ENCODE data around the gene CLIP1. TPM values are rescaled to one million over a fixed set of nuclear protein-coding genes. Genes with fewer than 3 reads are reported as not detected.
A peak's percentile ranks its signal among the peaks of the same experiment; 100 is the strongest.
"Not testable (repeated sequence)": the region's sequence is repeated elsewhere in the genome, so short reads cannot be mapped to it uniquely, and the experiment has no call there.

Gene CLIP1
- total RNA-seq, 1 donor from 2014 or later: 55.8 TPM

DNA sequence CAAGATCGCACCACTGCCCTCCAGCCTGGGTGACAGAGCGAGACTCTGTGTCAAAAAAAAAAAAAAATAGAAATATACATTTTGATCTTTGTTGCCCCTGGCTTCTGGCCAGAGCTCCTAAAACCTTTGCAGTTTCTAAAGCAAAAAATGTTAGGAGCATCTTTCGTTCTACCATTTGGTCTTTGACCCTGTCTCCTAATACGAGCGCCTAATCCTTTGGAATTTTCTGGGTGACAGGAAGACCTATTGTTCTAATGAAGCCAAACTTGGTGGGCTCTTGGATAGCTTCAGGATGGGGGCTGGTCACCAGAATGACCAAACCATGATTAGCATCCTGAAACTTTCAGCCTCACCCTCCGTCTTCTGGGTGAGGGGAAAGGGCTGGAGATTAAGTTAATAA is 32.3 kb upstream of the CLIP1 start:
- Mint-ChIP-seq H3K27ac (ENCODE audit: unreplicated experiment) (no peak overlapping the region), H3K36me3 (ENCODE audit: low read depth) (no peaks in the 10 kb centered on the region), H3K4me3 (no peak overlapping the region), H3K9me3 (no peaks in the 10 kb centered on the region), H3K27me3 (ENCODE audit: low read depth) (no peaks in the 10 kb centered on the region), H3K4me1 (peaks cover 11% of the 10 kb centered on the region)
- no peak for DNase-seq (ENCODE audit: low read depth, low spot score)
- TF ChIP-seq, protein P1, sequence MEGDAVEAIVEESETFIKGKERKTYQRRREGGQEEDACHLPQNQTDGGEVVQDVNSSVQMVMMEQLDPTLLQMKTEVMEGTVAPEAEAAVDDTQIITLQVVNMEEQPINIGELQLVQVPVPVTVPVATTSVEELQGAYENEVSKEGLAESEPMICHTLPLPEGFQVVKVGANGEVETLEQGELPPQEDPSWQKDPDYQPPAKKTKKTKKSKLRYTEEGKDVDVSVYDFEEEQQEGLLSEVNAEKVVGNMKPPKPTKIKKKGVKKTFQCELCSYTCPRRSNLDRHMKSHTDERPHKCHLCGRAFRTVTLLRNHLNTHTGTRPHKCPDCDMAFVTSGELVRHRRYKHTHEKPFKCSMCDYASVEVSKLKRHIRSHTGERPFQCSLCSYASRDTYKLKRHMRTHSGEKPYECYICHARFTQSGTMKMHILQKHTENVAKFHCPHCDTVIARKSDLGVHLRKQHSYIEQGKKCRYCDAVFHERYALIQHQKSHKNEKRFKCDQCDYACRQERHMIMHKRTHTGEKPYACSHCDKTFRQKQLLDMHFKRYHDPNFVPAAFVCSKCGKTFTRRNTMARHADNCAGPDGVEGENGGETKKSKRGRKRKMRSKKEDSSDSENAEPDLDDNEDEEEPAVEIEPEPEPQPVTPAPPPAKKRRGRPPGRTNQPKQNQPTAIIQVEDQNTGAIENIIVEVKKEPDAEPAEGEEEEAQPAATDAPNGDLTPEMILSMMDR (conservative IDR thresholded peaks at IDR 0.05): no peak

DNA sequence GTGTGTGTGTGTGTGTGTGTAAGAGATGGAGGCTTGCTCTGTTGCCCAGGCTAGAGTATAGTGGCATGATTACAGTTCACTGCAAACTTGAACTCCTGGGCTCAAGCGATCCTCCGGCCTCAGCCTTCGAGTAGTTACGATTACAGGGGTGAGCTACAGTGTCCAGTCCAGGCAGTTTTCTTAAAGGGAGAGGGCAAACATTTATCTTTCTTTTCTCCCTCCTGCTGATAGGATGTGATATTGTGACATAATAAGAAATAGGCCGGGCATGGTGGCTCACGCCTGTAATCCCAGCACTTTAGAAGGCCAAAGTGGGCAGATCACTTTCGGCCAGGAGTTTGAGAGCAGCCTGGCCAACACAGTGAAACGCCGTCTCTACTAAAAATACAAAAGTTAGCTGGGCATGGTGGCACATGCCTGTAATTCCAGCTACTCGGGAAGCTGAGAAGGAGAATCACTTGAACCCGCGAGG is 31.8 kb upstream of the CLIP1 start:
- peak overlapping the region; percentile 67 for H3K27ac Mint-ChIP-seq (ENCODE audit: unreplicated experiment)
- no peaks in the 10 kb centered on the region for H3K9me3 Mint-ChIP-seq
- no peak for DNase-seq (ENCODE audit: low read depth, low spot score)
- no peak overlapping the region for H3K4me3 Mint-ChIP-seq
- H3K36me3 Mint-ChIP-seq (ENCODE audit: low read depth): no peaks in the 10 kb centered on the region
- TF ChIP-seq, protein P1 (conservative IDR thresholded peaks at IDR 0.05): no peak
- peaks cover 11% of the 10 kb centered on the region for H3K4me1 Mint-ChIP-seq
- H3K27me3 Mint-ChIP-seq (ENCODE audit: low read depth): no peaks in the 10 kb centered on the region

DNA sequence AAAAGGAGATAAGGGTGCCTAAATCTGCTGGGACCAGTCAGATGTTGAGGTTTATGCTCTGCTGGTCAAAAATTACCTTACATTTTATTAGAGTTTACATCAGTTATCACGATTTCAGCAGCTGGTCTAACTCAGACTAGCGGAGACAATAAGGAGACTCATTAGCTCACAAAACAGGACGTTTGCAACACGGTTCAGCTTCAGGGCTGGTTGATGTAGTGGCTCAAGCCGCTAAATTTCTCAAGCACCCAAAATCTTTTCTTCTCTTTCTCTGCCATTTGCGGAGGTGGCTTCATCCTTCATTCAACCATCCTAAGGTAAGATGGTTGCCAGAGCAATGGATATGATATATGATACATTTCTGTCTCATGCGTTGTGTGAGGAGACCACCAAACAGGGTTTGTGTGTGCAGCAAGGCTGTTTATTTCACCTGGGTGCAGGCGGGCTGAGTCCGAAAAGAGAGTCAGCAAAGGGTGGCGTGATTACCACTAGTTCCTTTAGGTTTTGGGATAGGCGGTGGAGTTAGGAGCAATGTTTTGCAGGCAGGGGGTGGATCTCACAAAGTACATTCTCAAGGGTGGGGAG is 30.3 kb upstream of the CLIP1 start:
- Mint-ChIP-seq H3K27me3 (ENCODE audit: low read depth) (no peaks in the 10 kb centered on the region), H3K36me3 (ENCODE audit: low read depth) (no peaks in the 10 kb centered on the region), H3K9me3 (no peaks in the 10 kb centered on the region), H3K4me1 (peaks cover 11% of the 10 kb centered on the region), H3K27ac (ENCODE audit: unreplicated experiment) (no peak overlapping the region), H3K4me3 (no peak overlapping the region)
- TF ChIP-seq, protein P1 (conservative IDR thresholded peaks at IDR 0.05): no peak
- DNase-seq (ENCODE audit: low read depth, low spot score): no peak

DNA sequence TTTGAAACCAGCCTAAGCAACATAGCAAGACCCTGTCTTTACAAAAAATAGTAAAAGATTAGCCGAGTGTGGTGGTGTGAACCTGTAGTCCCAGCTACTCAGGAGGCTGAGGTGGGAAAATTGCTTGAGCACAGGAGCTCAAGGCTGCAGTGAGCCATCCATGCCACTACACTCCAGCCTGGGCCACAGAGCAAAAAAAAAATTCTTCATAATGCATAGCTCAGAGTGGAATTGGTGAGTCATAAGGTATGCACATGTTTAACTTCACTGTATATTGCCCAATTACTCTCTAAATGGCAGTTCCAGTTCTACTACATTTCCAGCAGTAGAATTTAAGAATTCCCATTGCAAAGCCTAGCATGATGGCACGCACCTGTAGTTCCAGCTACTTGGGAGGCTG is 26.8 kb upstream of the CLIP1 start:
- H3K9me3 Mint-ChIP-seq: peaks cover 2% of the 10 kb centered on the region
- peaks cover 7% of the 10 kb centered on the region for H3K4me1 Mint-ChIP-seq
- no peak overlapping the region for H3K4me3 Mint-ChIP-seq
- no peak overlapping the region for H3K27ac Mint-ChIP-seq (ENCODE audit: unreplicated experiment)
- no peaks in the 10 kb centered on the region for H3K27me3 Mint-ChIP-seq (ENCODE audit: low read depth)
- no peaks in the 10 kb centered on the region for H3K36me3 Mint-ChIP-seq (ENCODE audit: low read depth)
- TF ChIP-seq, protein P1 (conservative IDR thresholded peaks at IDR 0.05): no peak
- no peak for DNase-seq (ENCODE audit: low read depth, low spot score)

DNA sequence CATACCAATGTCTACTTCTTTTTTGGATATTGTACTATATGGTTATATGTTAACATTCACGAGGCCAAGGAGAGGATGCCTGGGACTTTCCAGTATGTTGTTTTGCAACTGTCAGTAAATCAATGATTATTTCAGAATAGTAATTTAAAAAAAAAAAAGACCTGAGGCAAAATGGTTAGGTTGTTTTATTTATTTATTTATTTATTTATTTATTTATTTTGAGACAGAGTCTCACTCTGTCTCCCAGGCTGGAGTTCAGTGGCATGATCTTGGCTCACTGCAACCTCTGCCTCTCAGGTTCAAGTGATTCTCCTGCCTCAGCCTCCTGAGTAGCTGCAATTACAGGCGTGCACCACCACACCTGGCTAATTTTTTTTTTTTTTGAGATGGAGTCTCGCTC is 25.4 kb upstream of the CLIP1 start:
- H3K4me1 Mint-ChIP-seq; DNase-seq (ENCODE audit: low read depth, low spot score); H3K27ac Mint-ChIP-seq (ENCODE audit: unreplicated experiment); H3K4me3 Mint-ChIP-seq; H3K36me3 Mint-ChIP-seq (ENCODE audit: low read depth); H3K27me3 Mint-ChIP-seq (ENCODE audit: low read depth); H3K9me3 Mint-ChIP-seq: not testable (repeated sequence)

DNA sequence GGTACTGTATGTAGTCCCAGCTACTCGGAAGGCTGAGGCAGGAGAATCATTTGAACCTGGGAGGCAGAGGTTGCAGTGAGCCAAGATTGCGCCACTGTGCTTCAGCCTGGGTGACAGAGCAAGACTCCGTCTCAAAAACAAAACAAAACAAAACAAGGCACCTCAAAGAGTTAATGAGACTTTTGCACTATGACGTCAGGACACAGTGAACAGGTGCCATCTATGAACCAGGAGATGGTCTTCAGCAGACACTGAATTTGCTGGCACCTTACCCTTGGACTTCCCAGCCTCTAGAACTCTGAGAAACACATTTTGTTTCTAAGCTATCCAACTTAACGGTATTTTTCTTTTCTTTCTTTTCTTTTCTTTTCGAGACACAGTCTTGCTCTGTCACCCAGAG is 23.9 kb upstream of the CLIP1 start:
- not testable (repeated sequence) for H3K36me3 Mint-ChIP-seq (ENCODE audit: low read depth); DNase-seq (ENCODE audit: low read depth, low spot score); H3K4me3 Mint-ChIP-seq; H3K27ac Mint-ChIP-seq (ENCODE audit: unreplicated experiment); H3K27me3 Mint-ChIP-seq (ENCODE audit: low read depth); H3K4me1 Mint-ChIP-seq; H3K9me3 Mint-ChIP-seq

DNA sequence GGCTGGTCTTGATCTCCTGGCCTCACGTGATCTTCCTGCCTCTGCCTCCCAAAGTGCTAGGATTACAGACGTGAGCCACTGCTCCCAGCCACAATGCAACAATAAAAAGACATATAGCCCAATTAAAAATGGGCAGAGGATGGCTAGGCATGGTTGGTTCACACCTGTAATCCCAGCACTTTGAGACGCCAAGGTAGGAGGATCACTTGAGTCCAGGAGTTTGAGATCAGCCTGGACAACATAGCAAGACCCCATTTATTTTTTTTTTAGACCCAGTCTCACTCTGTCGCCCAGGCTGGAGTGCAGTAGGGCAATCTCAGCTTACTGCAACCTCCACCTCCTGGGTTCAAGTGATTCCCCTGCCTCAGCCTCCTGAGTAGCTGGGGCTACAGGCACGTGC is 21.6 kb upstream of the CLIP1 start:
- not testable (repeated sequence) for H3K4me1 Mint-ChIP-seq, H3K4me3 Mint-ChIP-seq, H3K9me3 Mint-ChIP-seq

DNA sequence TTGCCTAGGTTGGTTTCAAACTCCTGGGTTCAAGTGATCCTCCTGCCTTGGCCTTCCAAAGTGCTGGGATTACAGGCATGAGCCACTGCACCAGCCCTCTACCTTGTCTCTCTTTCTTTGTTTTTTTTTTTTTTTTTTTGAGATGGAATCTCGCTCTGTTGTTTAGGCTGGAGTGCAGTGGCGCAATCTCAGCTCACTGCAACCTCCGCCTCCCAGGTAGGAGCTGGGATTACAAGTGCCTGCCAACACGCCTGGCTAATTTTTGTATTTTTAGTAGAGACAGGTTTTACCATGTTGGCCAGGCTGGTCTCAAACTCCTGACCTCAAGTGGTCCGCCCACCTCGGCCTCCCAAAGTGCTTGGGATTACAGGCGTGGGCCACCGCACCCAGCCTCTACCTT is 16.4 kb upstream of the CLIP1 start:
- H3K27ac Mint-ChIP-seq (ENCODE audit: unreplicated experiment); DNase-seq (ENCODE audit: low read depth, low spot score); H3K4me3 Mint-ChIP-seq; H3K9me3 Mint-ChIP-seq; H3K4me1 Mint-ChIP-seq; H3K27me3 Mint-ChIP-seq (ENCODE audit: low read depth); H3K36me3 Mint-ChIP-seq (ENCODE audit: low read depth): not testable (repeated sequence)

More for the DNA sequence above, 21.6 kb upstream of the CLIP1 start:
- not testable (repeated sequence) for H3K27me3 Mint-ChIP-seq (ENCODE audit: low read depth); DNase-seq (ENCODE audit: low read depth, low spot score); H3K27ac Mint-ChIP-seq (ENCODE audit: unreplicated experiment); H3K36me3 Mint-ChIP-seq (ENCODE audit: low read depth)

Data from neural crest cell (in vitro differentiated cells).